Measurements from ENCODE around the gene SUGP1.

Gene SUGP1

GRCh38 chr19:19300613-19301012, 19.7 kb downstream of the SUGP1 start:
- no peaks in the 10 kb centered on the region for H3K4me1 ChIP-seq (ENCODE audit: control insufficient read depth in 1 of 2, insufficient read depth in 1 of 2, low read depth in 1 of 2, low read length in 1 of 2)
- TF ChIP-seq CTCF (IDR thresholded peaks at IDR 0.05): no peak
- H3K27ac ChIP-seq: no peak overlapping the region
- no peak overlapping the region for H3K4me3 ChIP-seq (ENCODE audit: low read depth in 1 of 2, low read length in 1 of 2)
- H3K36me3 ChIP-seq: peaks cover 94% of the 10 kb centered on the region
- H3K27me3 ChIP-seq: no peaks in the 10 kb centered on the region
- no peaks in the 10 kb centered on the region for H3K9me3 ChIP-seq

GRCh38 chr19:19297759-19298158, 22.6 kb downstream of the SUGP1 start:
- Histone ChIP-seq H3K27ac (no peak overlapping the region), H3K4me1 (ENCODE audit: control insufficient read depth in 1 of 2, insufficient read depth in 1 of 2, low read depth in 1 of 2, low read length in 1 of 2) (no peaks in the 10 kb centered on the region), H3K9me3 (no peaks in the 10 kb centered on the region), H3K27me3 (no peaks in the 10 kb centered on the region), H3K4me3 (ENCODE audit: low read depth in 1 of 2, low read length in 1 of 2) (no peak overlapping the region), H3K36me3 (peaks cover 94% of the 10 kb centered on the region)
- no peak for TF ChIP-seq CTCF (IDR thresholded peaks at IDR 0.05)

GRCh38 chr19:19296953-19297689, 23.2 kb downstream of the SUGP1 start:
- no peaks in the 10 kb centered on the region for H3K4me1 ChIP-seq (ENCODE audit: control insufficient read depth in 1 of 2, insufficient read depth in 1 of 2, low read depth in 1 of 2, low read length in 1 of 2)
- TF ChIP-seq CTCF (IDR thresholded peaks at IDR 0.05): no peak
- H3K27me3 ChIP-seq: no peaks in the 10 kb centered on the region
- H3K27ac ChIP-seq: no peak overlapping the region
- peaks cover 92% of the 10 kb centered on the region for H3K36me3 ChIP-seq
- H3K4me3 ChIP-seq (ENCODE audit: low read depth in 1 of 2, low read length in 1 of 2): no peak overlapping the region
- no peaks in the 10 kb centered on the region for H3K9me3 ChIP-seq

- no peaks in the 10 kb centered on the region for H3K4me1 ChIP-seq (ENCODE audit: control insufficient read depth in 1 of 2, insufficient read depth in 1 of 2, low read depth in 1 of 2, low read length in 1 of 2)
- H3K27me3 ChIP-seq: no peaks in the 10 kb centered on the region
- no peak overlapping the region for H3K4me3 ChIP-seq (ENCODE audit: low read depth in 1 of 2, low read length in 1 of 2)
- H3K36me3 ChIP-seq: peaks cover 87% of the 10 kb centered on the region
- no peaks in the 10 kb centered on the region for H3K9me3 ChIP-seq
- TF ChIP-seq CTCF (IDR thresholded peaks at IDR 0.05): no peak
- H3K27ac ChIP-seq: no peak overlapping the region
Observed at GRCh38 chr19:19294914-19295313, 25.4 kb downstream of the SUGP1 start.

GRCh38 chr19:19292607-19293006, 27.7 kb downstream of the SUGP1 start:
- no peak for TF ChIP-seq CTCF (IDR thresholded peaks at IDR 0.05)
- peaks cover 93% of the 10 kb centered on the region for H3K36me3 ChIP-seq
- no peaks in the 10 kb centered on the region for H3K9me3 ChIP-seq
- no peak overlapping the region for H3K4me3 ChIP-seq (ENCODE audit: low read depth in 1 of 2, low read length in 1 of 2)
- no peaks in the 10 kb centered on the region for H3K27me3 ChIP-seq
- no peaks in the 10 kb centered on the region for H3K4me1 ChIP-seq (ENCODE audit: control insufficient read depth in 1 of 2, insufficient read depth in 1 of 2, low read depth in 1 of 2, low read length in 1 of 2)
- H3K27ac ChIP-seq: no peak overlapping the region
